A549 (cell line): ENCODE results near the gene SAMD8. TPM values are rescaled to one million over a fixed set of nuclear protein-coding genes. Genes with fewer than 3 reads are reported as not detected.
A peak's percentile ranks its signal among the peaks of the same experiment; 100 is the strongest.

ENCODE experiments used
- ATAC-seq, 2 experiments: fragments of 200-7000 bp in 1 of 2; fragments of >200 bp in 1 of 2; cut with Nextera tagmentation in 1 of 2; cut with Tn5 transposase in 1 of 2; 3 replicates each; pipeline versions ENCODE4 v1.8.0 to v1.9.1; 2018 to 2020; ENCODE audit warnings: mild to moderate bottlenecking in 1 of 2, moderate library complexity in 1 of 2
- CTCF ChIA-PET: fragments of 300-600 bp; sonication (Branson Sonifier 250); formaldehyde crosslinking; extraction: SDS; loops from one replicate; lab custom pipeline; 2021; ENCODE audit warnings: antibody characterized with exemption, inconsistent platforms; lab: Yijun Ruan, JAX
- POLR2A ChIA-PET: fragments of 350-600 bp; formaldehyde crosslinking; extraction: SDS; loops from one replicate; lab custom pipeline; 2021; ENCODE audit warnings: antibody characterized with exemption, inconsistent platforms; lab: Yijun Ruan, JAX
- DNase-seq, 2 experiments: peaks; one replicate each; pipeline versions ENCODE4 v3.0.0 to v3.0.0-alpha.2; 2011 to 2016; ENCODE audit warnings: low read depth in 1 of 2, low spot score in 1 of 2
- FAIRE-seq: peaks from 2 replicates; lab custom pipeline; 2011; peaks lifted over from hg19 to GRCh38; lab: Jason Lieb, UNC
- H3K27ac ChIP-seq, 2 experiments: fragments of >200 bp; sonication (Bioruptor Twin); formaldehyde crosslinking; 3 replicates each; pipeline ENCODE4 v1.5.1; 2016 to 2017
- H3K4me1 ChIP-seq: fragments of >200 bp; sonication (Bioruptor Twin); formaldehyde crosslinking; 3 replicates; pipeline ENCODE4 v1.6.1; 2016
- H3K4me2 ChIP-seq: fragments of >200 bp; sonication (Bioruptor Twin); formaldehyde crosslinking; 3 replicates; pipeline ENCODE4 v1.6.1; 2016
- H3K4me3 ChIP-seq: fragments of >200 bp; sonication (Bioruptor Twin); formaldehyde crosslinking; 3 replicates; pipeline ENCODE4 v1.5.1; 2016
- H3K9me3 ChIP-seq: fragments of >200 bp; sonication (Bioruptor Twin); formaldehyde crosslinking; 3 replicates; pipeline ENCODE4 v1.6.1; 2016
- BHLHE40 ChIP-seq: IDR thresholded peaks from 2 replicates; pipeline ENCODE4 v1.6.1; 2012; ENCODE audit warnings: low read depth, low read length, inconsistent platforms
- CHD2 ChIP-seq: fragments of 150-350 bp; IDR thresholded peaks from 2 replicates; pipeline ENCODE4 v1.6.1; 2014; ENCODE audit warnings: low read length; ENCODE audit not compliant: partially characterized antibody
- EHF ChIP-seq: fragments of 250-450 bp; sonication (Bioruptor Pico); IDR thresholded peaks from 2 replicates; pipeline ENCODE4 v1.5.0; 2020; ENCODE audit warnings: mild to moderate bottlenecking
- EHMT2 ChIP-seq: fragments of 200-600 bp; sonication (generic); IDR thresholded peaks from 2 replicates; pipeline ENCODE4 v1.6.1; 2016; ENCODE audit warnings: antibody characterized with exemption, low read depth, mild to moderate bottlenecking, moderate library complexity
- EP300 ChIP-seq, 2 experiments: fragments of >200 bp; sonication (Bioruptor Twin); formaldehyde crosslinking; IDR thresholded peaks; 2 replicates in 1 of 2; 3 replicates in 1 of 2; pipeline ENCODE4 v1.6.1; 2016 to 2017
- FOSL2 ChIP-seq, 2 experiments: fragments of 450-650 bp in 1 of 2; fragments of >200 bp in 1 of 2; sonication (Bioruptor Twin) in 1 of 2; formaldehyde crosslinking; IDR thresholded peaks; 2 replicates each; pipeline versions ENCODE4 v1.5.0 to v1.6.1; 2016 to 2020; ENCODE audit warnings: mild to moderate bottlenecking in 1 of 2, moderate library complexity in 1 of 2
- HMGXB4 ChIP-seq: fragments of 250-450 bp; sonication (Bioruptor Pico); IDR thresholded peaks from 2 replicates; pipeline ENCODE4 v1.5.0; 2021; ENCODE audit warnings: mild to moderate bottlenecking, moderate library complexity, borderline replicate concordance
- JUN ChIP-seq, 2 experiments: fragments of >200 bp; sonication (Bioruptor Twin); formaldehyde crosslinking; IDR thresholded peaks; 2 replicates in 1 of 2; 3 replicates in 1 of 2; pipeline ENCODE4 v1.6.1; 2016 to 2017
- JUNB ChIP-seq: fragments of >200 bp; sonication (Bioruptor Twin); formaldehyde crosslinking; IDR thresholded peaks from 2 replicates; pipeline ENCODE4 v1.6.1; 2016
- KDM1A ChIP-seq: fragments of 200-600 bp; sonication (generic); IDR thresholded peaks from 2 replicates; pipeline ENCODE4 v1.6.1; 2016; ENCODE audit warnings: low read depth, mild to moderate bottlenecking
- MAFK ChIP-seq: fragments of 450-650 bp; IDR thresholded peaks from 2 replicates; pipeline ENCODE4 v1.6.1; 2014; ENCODE audit not compliant: partially characterized antibody
- MAZ ChIP-seq: fragments of 150-350 bp; IDR thresholded peaks from 2 replicates; pipeline ENCODE4 v1.6.1; 2014; ENCODE audit warnings: antibody characterized with exemption, low read depth, low read length, borderline replicate concordance
- MYC ChIP-seq: IDR thresholded peaks from 2 replicates; pipeline ENCODE4 v1.6.1; 2012; ENCODE audit warnings: mild to moderate bottlenecking, inconsistent platforms, low read length, improper control_type of control experiment, borderline replicate concordance
- NPAS2 ChIP-seq: fragments of 250-450 bp; sonication (Bioruptor Pico); IDR thresholded peaks from 2 replicates; pipeline ENCODE4 v1.8.0; 2022; ENCODE audit warnings: mild to moderate bottlenecking, moderate library complexity, borderline replicate concordance
- NR3C1 ChIP-seq: fragments of >200 bp; sonication (Bioruptor Twin); formaldehyde crosslinking; IDR thresholded peaks from 3 replicates; pipeline ENCODE4 v1.6.1; 2017
- PBX3 ChIP-seq: IDR thresholded peaks from 2 replicates; pipeline ENCODE4 v1.6.1; 2012
- RAD21 ChIP-seq, 2 experiments: fragments of >200 bp in 1 of 2; sonication (Bioruptor Twin) in 1 of 2; formaldehyde crosslinking in 1 of 2; IDR thresholded peaks in 1 of 2; conservative IDR thresholded peaks in 1 of 2; 2 replicates in 1 of 2; 3 replicates in 1 of 2; pipeline ENCODE4 v1.6.1; 2012 to 2018; ENCODE audit warnings: inconsistent platforms in 1 of 2
- RCOR1 ChIP-seq: fragments of 150-350 bp; IDR thresholded peaks from 2 replicates; pipeline ENCODE4 v1.6.1; 2014; ENCODE audit warnings: antibody characterized with exemption, low read length, low read depth
- SREBF2 ChIP-seq: fragments of 450-650 bp; IDR thresholded peaks from 2 replicates; pipeline ENCODE4 v1.6.1; 2014; ENCODE audit warnings: mild to moderate bottlenecking, moderate library complexity
- TFCP2L1 ChIP-seq: fragments of 250-450 bp; sonication (Bioruptor Pico); IDR thresholded peaks from 2 replicates; pipeline ENCODE4 v1.5.0; 2021; ENCODE audit warnings: mild to moderate bottlenecking
- WGBS: methylation state at CpG from one replicate; pipeline ENCODE4 v1.1.6; 2017; ENCODE audit errors: missing lambda C conversion rate; 5-methylcytosine and 5-hydroxymethylcytosine counted together
- polyA plus RNA-seq, 4 experiments: library from polyadenylated mRNA; depleted of rRNA in 3 of 4; stranded (reverse); fragments of >200 nt; fragmentation: RNase III in 1 of 4; extraction: RNeasy Plus Mini Kit Qiagen cat#74134 plus additional on column Dnase treatment in 1 of 4; gene quantifications; 2 replicates in 3 of 4; 3 replicates in 1 of 4; pipeline ENCODE4 v1.2.3, GENCODE V29; 2011 to 2017
- TF ChIP-seq, protein P1 (sequence below): IDR thresholded peaks from 2 replicates; pipeline ENCODE4 v1.6.1; 2012

SAMD8 gene
- polyA plus RNA-seq, 2 of the 4 experiments (the other 2 are of a cell fraction), result 10.9 to 27.9 TPM

- POLR2A ChIA-PET, result no interaction called here
- TF ChIP-seq RCOR1, result no peak
- no peak for TF ChIP-seq JUN (IDR thresholded peaks at IDR 0.05)
- TF ChIP-seq MYC, result no peak
- no peak for TF ChIP-seq MAFK
- TF ChIP-seq NPAS2 (CRISPR knock-in tag), result no peak
- TF ChIP-seq FOSL2 (IDR thresholded peaks at IDR 0.05), result no peak
- TF ChIP-seq FOSL2 (CRISPR knock-in tag; IDR thresholded peaks at IDR 0.05), result no peak
Measured at GRCh38 chr10:75109459-75109778, 2.0 kb upstream of the SAMD8 start.

DNA sequence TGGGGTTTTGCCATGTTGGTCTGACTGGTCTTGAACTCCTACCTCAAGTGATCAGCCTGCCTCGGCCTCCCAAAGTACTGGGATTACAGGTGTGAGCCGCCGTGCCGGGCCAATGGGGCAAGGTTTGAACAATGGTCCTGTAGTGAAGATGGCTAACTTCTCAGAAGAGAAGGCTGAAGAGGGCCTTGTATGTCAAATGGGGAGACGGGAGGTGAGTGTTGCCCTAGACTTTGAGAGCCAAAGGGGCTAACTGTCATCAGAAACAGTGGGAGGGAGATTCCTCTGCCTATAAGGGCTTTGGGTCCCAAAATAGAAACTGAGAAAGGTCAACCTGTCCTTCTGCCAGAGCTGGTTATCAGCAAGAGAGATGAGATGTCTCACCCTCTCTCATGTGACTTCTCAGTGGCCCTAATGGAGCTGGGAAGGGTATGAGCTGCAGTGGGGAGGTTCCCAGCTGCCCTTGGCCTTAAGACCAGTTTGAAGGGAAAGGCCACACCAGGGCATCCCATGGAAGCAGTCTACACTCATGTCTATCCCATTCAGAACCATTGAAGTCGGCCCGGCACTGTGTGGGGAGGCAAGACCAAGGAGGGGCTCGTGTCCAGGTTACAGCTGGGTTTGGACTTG is 1.3 kb upstream of the SAMD8 start:
- TF ChIP-seq SREBF2 (no peak), PBX3 (no peak), MAFK (no peak), EHF (CRISPR knock-in tag) (no peak), JUNB (no peak), EP300 (IDR thresholded peaks at IDR 0.05) (no peak), NPAS2 (CRISPR knock-in tag) (no peak), TFCP2L1 (CRISPR knock-in tag) (no peak), RAD21 (conservative IDR thresholded peaks at IDR 0.05 in 1 of 2, IDR thresholded peaks at IDR 0.05 in 1 of 2) (no peak), HMGXB4 (CRISPR knock-in tag) (no peak), BHLHE40 (no peak), CHD2 (no peak), KDM1A (no peak), MAZ (no peak), EHMT2 (no peak), NR3C1 (no peak)
- TF ChIP-seq, protein P1, sequence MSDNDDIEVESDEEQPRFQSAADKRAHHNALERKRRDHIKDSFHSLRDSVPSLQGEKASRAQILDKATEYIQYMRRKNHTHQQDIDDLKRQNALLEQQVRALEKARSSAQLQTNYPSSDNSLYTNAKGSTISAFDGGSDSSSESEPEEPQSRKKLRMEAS, result no peak
- H3K4me1 ChIP-seq, result peaks cover 34% of the 10 kb centered on the region
- peak overlapping the region; percentile 81 for H3K4me2 ChIP-seq
- ChIA-PET CTCF (interaction anchor here (1.9 to 16.8 kb wide), 5 partner anchors 10 to 864 kb away, joined by 5 to 210 read pairs (median 21); partner anchors contain the start of gene COMTD1), POLR2A (no interaction called here)
- ATAC-seq (no peak), FAIRE-seq (no peak), DNase-seq (no peak)
- no peak overlapping the region for H3K4me3 ChIP-seq
- H3K9me3 ChIP-seq, result no peaks in the 10 kb centered on the region
- H3K27ac ChIP-seq, result peak overlapping the region; percentile 82 to 94
- 95% methylated on average over 8 of the region's 8 CpGs for WGBS

More at GRCh38 chr10:75109459-75109778, 2.0 kb upstream of the SAMD8 start:
- 93% methylated on average over 1 of the region's 1 CpG for WGBS
- H3K4me2 ChIP-seq, result no peak overlapping the region
- CTCF ChIA-PET, result interaction anchor here (0.8 to 16.8 kb wide), 9 partner anchors 9 to 863 kb away, joined by 3 to 210 read pairs (median 5); partner anchors contain the start of gene COMTD1
- DNase-seq (no peak), ATAC-seq (no peak), FAIRE-seq (no peak)
- H3K4me3 ChIP-seq, result no peak overlapping the region
- H3K9me3 ChIP-seq, result no peaks in the 10 kb centered on the region
- H3K27ac ChIP-seq, result no peak overlapping the region
- H3K4me1 ChIP-seq, result peaks cover 26% of the 10 kb centered on the region
